WTC11 (cell line): Measurements from ENCODE around the gene CERS4. TPM values are rescaled to one million over a fixed set of nuclear protein-coding genes. Genes with fewer than 3 reads are reported as not detected.

Experiments
- ATAC-seq: fragments of 200-7000 bp; cut with Tn5 transposase; 2 replicates; pipeline ENCODE4 v1.10.0; 2021; ENCODE audit warnings: mild to moderate bottlenecking, moderate library complexity
- CTCF ChIA-PET: fragments of 300-600 bp; sonication (Branson Sonifier 250); formaldehyde crosslinking; loops from one replicate; lab custom pipeline; 2021; ENCODE audit warnings: antibody characterized with exemption; lab: Charles Lee
- POLR2A ChIA-PET: fragments of 350-600 bp; sonication (Branson Sonifier 250); formaldehyde crosslinking; loops from one replicate; lab custom pipeline; 2021; ENCODE audit warnings: antibody characterized with exemption; lab: Charles Lee
- DNase-seq: peaks from one replicate; pipeline ENCODE4 v3.0.0; 2021; ENCODE audit warnings: low spot score
- H3K27ac Mint-ChIP-seq: 2 replicates; pipeline ENCODE4 v1.8.0; 2021; ENCODE audit warnings: mixed read lengths
- H3K27me3 Mint-ChIP-seq: 2 replicates; pipeline ENCODE4 v1.8.0; 2021; ENCODE audit warnings: low read depth, mild to moderate bottlenecking, moderate library complexity, mixed read lengths
- H3K36me3 Mint-ChIP-seq: 2 replicates; pipeline ENCODE4 v1.8.0; 2021; ENCODE audit warnings: mixed read lengths
- H3K4me1 Mint-ChIP-seq: 2 replicates; pipeline ENCODE4 v1.8.0; 2022; ENCODE audit warnings: mixed read lengths
- H3K4me3 Mint-ChIP-seq: 2 replicates; pipeline ENCODE4 v1.8.0; 2021; ENCODE audit warnings: mild to moderate bottlenecking, moderate library complexity, mixed read lengths
- H3K9me3 Mint-ChIP-seq: 2 replicates; pipeline ENCODE4 v1.8.0; 2021; ENCODE audit warnings: mixed read lengths
- ATF1 ChIP-seq: sonication (generic); formaldehyde crosslinking; IDR thresholded peaks from 2 replicates; pipeline ENCODE4 v1.8.1; 2023; ENCODE audit warnings: mild to moderate bottlenecking, moderate library complexity, missing genetic modification reagents
- CBFB ChIP-seq: sonication (generic); formaldehyde crosslinking; IDR thresholded peaks from 2 replicates; pipeline ENCODE4 v1.8.1; 2022; ENCODE audit warnings: mild to moderate bottlenecking, low read depth, missing genetic modification reagents
- CREM ChIP-seq: sonication (generic); formaldehyde crosslinking; IDR thresholded peaks from 2 replicates; pipeline ENCODE4 v1.8.1; 2022; ENCODE audit warnings: mild to moderate bottlenecking, missing genetic modification reagents, moderate library complexity
- EMX1 ChIP-seq: fragments of 250-450 bp; sonication (Bioruptor Pico); IDR thresholded peaks from 2 replicates; pipeline ENCODE4 v1.8.0; 2021; ENCODE audit warnings: mild to moderate bottlenecking
- FOXJ3 ChIP-seq: sonication (generic); formaldehyde crosslinking; IDR thresholded peaks from 2 replicates; pipeline ENCODE4 v1.9.0; 2021; ENCODE audit warnings: missing genetic modification reagents, mild to moderate bottlenecking, borderline replicate concordance
- GRHL2 ChIP-seq: fragments of 250-450 bp; sonication (Bioruptor Pico); IDR thresholded peaks from 2 replicates; pipeline ENCODE4 v1.8.0; 2022; ENCODE audit warnings: mild to moderate bottlenecking, moderate library complexity; ENCODE audit not compliant: insufficient replicate concordance, severe bottlenecking
- HMGA2 ChIP-seq: fragments of 250-450 bp; sonication (Bioruptor Pico); IDR thresholded peaks from 2 replicates; pipeline ENCODE4 v1.4.0; 2021; ENCODE audit warnings: mild to moderate bottlenecking, moderate library complexity
- JUN ChIP-seq: sonication (generic); formaldehyde crosslinking; IDR thresholded peaks from 2 replicates; pipeline ENCODE4 v1.8.0; 2023; ENCODE audit warnings: mild to moderate bottlenecking, missing genetic modification reagents
- MYBL2 ChIP-seq: sonication (generic); formaldehyde crosslinking; IDR thresholded peaks from 2 replicates; pipeline ENCODE4 v1.8.1; 2023; ENCODE audit warnings: mild to moderate bottlenecking, moderate library complexity, missing genetic modification reagents
- NFE2L1 ChIP-seq: sonication (generic); formaldehyde crosslinking; IDR thresholded peaks from 2 replicates; pipeline ENCODE4 v1.8.1; 2023; ENCODE audit warnings: missing genetic modification reagents
- NR2C2 ChIP-seq: sonication (generic); formaldehyde crosslinking; IDR thresholded peaks from 2 replicates; pipeline ENCODE4 v1.8.0; 2022; ENCODE audit warnings: mild to moderate bottlenecking, missing genetic modification reagents
- PRRX2 ChIP-seq: fragments of 250-450 bp; sonication (Bioruptor Pico); IDR thresholded peaks from 2 replicates; pipeline ENCODE4 v1.8.0; 2021; ENCODE audit warnings: mild to moderate bottlenecking
- RORB ChIP-seq: fragments of 250-450 bp; sonication (Bioruptor Pico); IDR thresholded peaks from 2 replicates; pipeline ENCODE4 v1.9.0; 2021; ENCODE audit warnings: mild to moderate bottlenecking
- ZNF121 ChIP-seq: sonication (generic); formaldehyde crosslinking; IDR thresholded peaks from 2 replicates; pipeline ENCODE4 v1.8.0; 2023; ENCODE audit warnings: missing genetic modification reagents
- ZNF219 ChIP-seq: sonication (generic); formaldehyde crosslinking; IDR thresholded peaks from 2 replicates; pipeline ENCODE4 v1.8.0; 2023; ENCODE audit warnings: missing genetic modification reagents, mild to moderate bottlenecking, borderline replicate concordance
- ZNF263 ChIP-seq: sonication (generic); formaldehyde crosslinking; IDR thresholded peaks from 2 replicates; pipeline ENCODE4 v1.8.1; 2022; ENCODE audit warnings: low read depth, mild to moderate bottlenecking, moderate library complexity, missing genetic modification reagents
- ZNF396 ChIP-seq: fragments of 250-450 bp; sonication (Bioruptor Pico); IDR thresholded peaks from 2 replicates; pipeline ENCODE4 v1.8.0; 2021; ENCODE audit warnings: mild to moderate bottlenecking, moderate library complexity, borderline replicate concordance
- ZNF423 ChIP-seq: fragments of 250-450 bp; sonication (Bioruptor Pico); IDR thresholded peaks from 2 replicates; pipeline ENCODE4 v2.1.2; 2022; ENCODE audit warnings: mild to moderate bottlenecking, moderate library complexity
- total RNA-seq: library from RNA; stranded (reverse); gene quantifications from 3 replicates; pipeline ENCODE4 v1.2.3, GENCODE V29; 2021
- TF ChIP-seq, protein P1 (sequence below): sonication (generic); formaldehyde crosslinking; IDR thresholded peaks from 2 replicates; pipeline ENCODE4 v1.8.1; 2023; ENCODE audit warnings: mild to moderate bottlenecking, moderate library complexity, missing genetic modification reagents
- TF ChIP-seq, protein P2 (sequence below): sonication (generic); formaldehyde crosslinking; IDR thresholded peaks from 2 replicates; pipeline ENCODE4 v1.8.0; 2023; ENCODE audit warnings: missing genetic modification reagents
- TF ChIP-seq, protein P3 (sequence below): sonication (generic); formaldehyde crosslinking; IDR thresholded peaks from 2 replicates; pipeline ENCODE4 v1.8.1; 2022; ENCODE audit warnings: low read depth, mild to moderate bottlenecking, moderate library complexity, missing genetic modification reagents, borderline replicate concordance
- TF ChIP-seq, protein P4 (sequence below): sonication (generic); formaldehyde crosslinking; IDR thresholded peaks from 2 replicates; pipeline ENCODE4 v1.8.1; 2023; ENCODE audit warnings: mild to moderate bottlenecking, missing genetic modification reagents, moderate library complexity
- TF ChIP-seq, protein P5 (sequence below): fragments of 250-450 bp; sonication (Bioruptor Pico); IDR thresholded peaks from 2 replicates; pipeline ENCODE4 v2.1.2; 2022; ENCODE audit warnings: mild to moderate bottlenecking, moderate library complexity
- TF ChIP-seq, protein P6 (sequence below): fragments of 250-450 bp; sonication (Bioruptor Pico); IDR thresholded peaks from 2 replicates; pipeline ENCODE4 v1.9.0; 2021; ENCODE audit warnings: mild to moderate bottlenecking

CERS4 gene
- total RNA-seq, 1 experiment from 2014 or later, result 116 TPM

DNA sequence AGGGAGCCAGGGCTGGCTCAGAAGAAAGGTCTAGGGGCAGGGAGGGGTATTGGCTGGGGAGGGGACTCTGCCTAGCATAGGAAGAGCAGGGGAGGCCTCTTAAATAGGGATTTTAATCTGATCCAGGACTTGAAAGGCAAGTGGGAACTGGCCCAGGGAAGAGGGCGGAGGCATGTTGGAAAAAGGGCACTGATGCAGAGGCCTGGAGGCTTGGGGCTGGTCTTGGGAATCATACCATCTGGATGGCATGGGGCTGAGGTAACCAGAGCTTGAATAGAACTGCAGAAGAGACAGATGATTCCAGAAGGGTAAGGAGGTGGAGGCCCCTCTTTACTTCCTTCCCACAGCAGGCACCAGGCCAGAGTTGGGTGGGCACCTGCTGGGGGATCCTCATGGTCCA, 29.1 kb downstream of the CERS4 start (continued):
- TF ChIP-seq, protein P1, sequence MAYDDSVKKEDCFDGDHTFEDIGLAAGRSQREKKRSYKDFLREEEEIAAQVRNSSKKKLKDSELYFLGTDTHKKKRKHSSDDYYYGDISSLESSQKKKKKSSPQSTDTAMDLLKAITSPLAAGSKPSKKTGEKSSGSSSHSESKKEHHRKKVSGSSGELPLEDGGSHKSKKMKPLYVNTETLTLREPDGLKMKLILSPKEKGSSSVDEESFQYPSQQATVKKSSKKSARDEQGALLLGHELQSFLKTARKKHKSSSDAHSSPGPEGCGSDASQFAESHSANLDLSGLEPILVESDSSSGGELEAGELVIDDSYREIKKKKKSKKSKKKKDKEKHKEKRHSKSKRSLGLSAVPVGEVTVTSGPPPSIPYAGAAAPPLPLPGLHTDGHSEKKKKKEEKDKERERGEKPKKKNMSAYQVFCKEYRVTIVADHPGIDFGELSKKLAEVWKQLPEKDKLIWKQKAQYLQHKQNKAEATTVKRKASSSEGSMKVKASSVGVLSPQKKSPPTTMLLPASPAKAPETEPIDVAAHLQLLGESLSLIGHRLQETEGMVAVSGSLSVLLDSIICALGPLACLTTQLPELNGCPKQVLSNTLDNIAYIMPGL (CRISPR knock-in tag), result no peak
- no peak for TF ChIP-seq CBFB (CRISPR knock-in tag)
- TF ChIP-seq ATF1, result no peak
- TF ChIP-seq CREM (CRISPR knock-in tag), result no peak
- TF ChIP-seq, protein P2, sequence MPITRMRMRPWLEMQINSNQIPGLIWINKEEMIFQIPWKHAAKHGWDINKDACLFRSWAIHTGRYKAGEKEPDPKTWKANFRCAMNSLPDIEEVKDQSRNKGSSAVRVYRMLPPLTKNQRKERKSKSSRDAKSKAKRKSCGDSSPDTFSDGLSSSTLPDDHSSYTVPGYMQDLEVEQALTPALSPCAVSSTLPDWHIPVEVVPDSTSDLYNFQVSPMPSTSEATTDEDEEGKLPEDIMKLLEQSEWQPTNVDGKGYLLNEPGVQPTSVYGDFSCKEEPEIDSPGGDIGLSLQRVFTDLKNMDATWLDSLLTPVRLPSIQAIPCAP, result no peak
- no peak for TF ChIP-seq MYBL2 (CRISPR knock-in tag)
- TF ChIP-seq GRHL2 (CRISPR knock-in tag), result no peak
- TF ChIP-seq EMX1, result no peak

DNA sequence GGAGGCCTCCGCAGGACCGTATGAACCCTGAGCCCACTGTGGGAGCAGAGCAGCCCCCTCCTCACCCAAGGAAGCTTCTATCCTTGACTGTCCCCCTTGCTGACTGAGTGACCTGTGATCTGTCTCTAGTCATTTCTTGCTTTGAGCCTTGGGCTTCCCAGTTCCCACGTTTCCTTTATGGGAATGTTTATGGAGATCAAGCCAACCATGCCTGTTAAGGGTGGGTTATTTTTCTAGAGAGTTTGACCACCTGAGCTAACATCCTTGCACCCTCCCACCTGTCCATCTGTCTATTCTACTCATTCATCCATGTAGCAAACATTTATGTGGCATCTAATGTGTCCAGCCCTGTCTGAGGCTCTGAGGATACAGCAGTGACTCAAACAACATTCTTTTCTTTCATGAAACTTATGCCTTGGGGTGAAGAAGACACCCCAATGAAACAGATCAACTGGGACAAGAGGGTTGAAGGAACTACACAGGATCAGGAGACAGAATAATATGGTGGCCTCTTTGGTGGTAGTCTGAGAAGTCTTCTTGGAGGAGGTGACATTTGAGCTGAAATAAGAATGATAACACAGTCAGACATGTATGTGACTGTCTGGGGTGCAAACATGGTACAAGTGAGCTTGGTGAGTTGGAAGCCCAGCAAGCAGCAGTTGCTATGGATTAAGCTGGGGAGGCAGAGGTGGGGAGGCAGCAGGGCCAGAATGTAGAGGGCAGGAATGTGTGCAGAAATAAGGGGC, 30.5 kb downstream of the CERS4 start:
- peaks cover 8% of the 10 kb centered on the region for H3K9me3 Mint-ChIP-seq
- peaks cover 29% of the 10 kb centered on the region for H3K36me3 Mint-ChIP-seq
- peak overlapping the region; percentile 85 for H3K27ac Mint-ChIP-seq
- peaks cover 19% of the 10 kb centered on the region for H3K4me1 Mint-ChIP-seq
- no peaks in the 10 kb centered on the region for H3K27me3 Mint-ChIP-seq
- DNase-seq (no peak), ATAC-seq (no peak)
- H3K4me3 Mint-ChIP-seq, result no peak overlapping the region
- ChIA-PET POLR2A (no interaction called here), CTCF (interaction anchor here (0.5 to 2.5 kb wide), 4 partner anchors 81 to 1978 kb away, joined by 3 to 10 read pairs (median 4); no protein-coding TSS in a partner anchor)
- TF ChIP-seq RORB (CRISPR knock-in tag) (no peak), ZNF423 (no peak), NFE2L1 (CRISPR knock-in tag) (no peak), PRRX2 (CRISPR knock-in tag) (no peak), ZNF263 (CRISPR knock-in tag) (no peak), NR2C2 (CRISPR knock-in tag) (no peak), ZNF121 (no peak), FOXJ3 (no peak), CBFB (CRISPR knock-in tag) (no peak), HMGA2 (CRISPR knock-in tag) (no peak), JUN (CRISPR knock-in tag) (no peak), ZNF396 (CRISPR knock-in tag) (no peak), ZNF219 (CRISPR knock-in tag) (no peak)
- TF ChIP-seq, protein P3, sequence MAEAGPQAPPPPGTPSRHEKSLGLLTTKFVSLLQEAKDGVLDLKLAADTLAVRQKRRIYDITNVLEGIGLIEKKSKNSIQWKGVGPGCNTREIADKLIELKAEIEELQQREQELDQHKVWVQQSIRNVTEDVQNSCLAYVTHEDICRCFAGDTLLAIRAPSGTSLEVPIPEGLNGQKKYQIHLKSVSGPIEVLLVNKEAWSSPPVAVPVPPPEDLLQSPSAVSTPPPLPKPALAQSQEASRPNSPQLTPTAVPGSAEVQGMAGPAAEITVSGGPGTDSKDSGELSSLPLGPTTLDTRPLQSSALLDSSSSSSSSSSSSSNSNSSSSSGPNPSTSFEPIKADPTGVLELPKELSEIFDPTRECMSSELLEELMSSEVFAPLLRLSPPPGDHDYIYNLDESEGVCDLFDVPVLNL (CRISPR knock-in tag), result no peak
- TF ChIP-seq, protein P4, sequence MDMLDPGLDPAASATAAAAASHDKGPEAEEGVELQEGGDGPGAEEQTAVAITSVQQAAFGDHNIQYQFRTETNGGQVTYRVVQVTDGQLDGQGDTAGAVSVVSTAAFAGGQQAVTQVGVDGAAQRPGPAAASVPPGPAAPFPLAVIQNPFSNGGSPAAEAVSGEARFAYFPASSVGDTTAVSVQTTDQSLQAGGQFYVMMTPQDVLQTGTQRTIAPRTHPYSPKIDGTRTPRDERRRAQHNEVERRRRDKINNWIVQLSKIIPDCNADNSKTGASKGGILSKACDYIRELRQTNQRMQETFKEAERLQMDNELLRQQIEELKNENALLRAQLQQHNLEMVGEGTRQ (CRISPR knock-in tag), result no peak
- TF ChIP-seq, protein P5, sequence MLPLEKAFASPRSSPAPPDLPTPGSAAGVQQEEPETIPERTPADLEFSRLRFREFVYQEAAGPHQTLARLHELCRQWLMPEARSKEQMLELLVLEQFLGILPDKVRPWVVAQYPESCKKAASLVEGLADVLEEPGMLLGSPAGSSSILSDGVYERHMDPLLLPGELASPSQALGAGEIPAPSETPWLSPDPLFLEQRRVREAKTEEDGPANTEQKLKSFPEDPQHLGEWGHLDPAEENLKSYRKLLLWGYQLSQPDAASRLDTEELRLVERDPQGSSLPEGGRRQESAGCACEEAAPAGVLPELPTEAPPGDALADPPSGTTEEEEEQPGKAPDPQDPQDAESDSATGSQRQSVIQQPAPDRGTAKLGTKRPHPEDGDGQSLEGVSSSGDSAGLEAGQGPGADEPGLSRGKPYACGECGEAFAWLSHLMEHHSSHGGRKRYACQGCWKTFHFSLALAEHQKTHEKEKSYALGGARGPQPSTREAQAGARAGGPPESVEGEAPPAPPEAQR, result no peak
- TF ChIP-seq, protein P6, sequence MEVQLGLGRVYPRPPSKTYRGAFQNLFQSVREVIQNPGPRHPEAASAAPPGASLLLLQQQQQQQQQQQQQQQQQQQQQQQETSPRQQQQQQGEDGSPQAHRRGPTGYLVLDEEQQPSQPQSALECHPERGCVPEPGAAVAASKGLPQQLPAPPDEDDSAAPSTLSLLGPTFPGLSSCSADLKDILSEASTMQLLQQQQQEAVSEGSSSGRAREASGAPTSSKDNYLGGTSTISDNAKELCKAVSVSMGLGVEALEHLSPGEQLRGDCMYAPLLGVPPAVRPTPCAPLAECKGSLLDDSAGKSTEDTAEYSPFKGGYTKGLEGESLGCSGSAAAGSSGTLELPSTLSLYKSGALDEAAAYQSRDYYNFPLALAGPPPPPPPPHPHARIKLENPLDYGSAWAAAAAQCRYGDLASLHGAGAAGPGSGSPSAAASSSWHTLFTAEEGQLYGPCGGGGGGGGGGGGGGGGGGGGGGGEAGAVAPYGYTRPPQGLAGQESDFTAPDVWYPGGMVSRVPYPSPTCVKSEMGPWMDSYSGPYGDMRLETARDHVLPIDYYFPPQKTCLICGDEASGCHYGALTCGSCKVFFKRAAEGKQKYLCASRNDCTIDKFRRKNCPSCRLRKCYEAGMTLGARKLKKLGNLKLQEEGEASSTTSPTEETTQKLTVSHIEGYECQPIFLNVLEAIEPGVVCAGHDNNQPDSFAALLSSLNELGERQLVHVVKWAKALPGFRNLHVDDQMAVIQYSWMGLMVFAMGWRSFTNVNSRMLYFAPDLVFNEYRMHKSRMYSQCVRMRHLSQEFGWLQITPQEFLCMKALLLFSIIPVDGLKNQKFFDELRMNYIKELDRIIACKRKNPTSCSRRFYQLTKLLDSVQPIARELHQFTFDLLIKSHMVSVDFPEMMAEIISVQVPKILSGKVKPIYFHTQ (CRISPR knock-in tag), result no peak
